Suprapubic skin (tissue), 4 donors: ENCODE data around the gene MID2.

Experiments used
- CTCF ChIP-seq, 2 donors: fragments of 200-600 bp in 1 of 2; fragments of 450-650 bp in 1 of 2; sonication (generic) in 1 of 2; IDR thresholded peaks; one replicate each; pipeline ENCODE4 v1.5.1; 2016 to 2019; ENCODE audit warnings: antibody characterized with exemption in 2 of 2, mild to moderate bottlenecking in 1 of 2, moderate library complexity in 1 of 2
- EP300 ChIP-seq: sonication (generic); formaldehyde crosslinking; IDR thresholded peaks from one replicate; pipeline ENCODE4 v1.6.1; 2017; ENCODE audit warnings: antibody characterized with exemption
- POLR2A ChIP-seq, 2 donors: fragments of 450-650 bp; IDR thresholded peaks; one replicate each; pipeline ENCODE4 v1.6.1; 2017; ENCODE audit warnings: antibody characterized with exemption in 2 of 2, mild to moderate bottlenecking in 2 of 2, moderate library complexity in 2 of 2
- POLR2AphosphoS5 ChIP-seq, 3 donors: sonication (generic); formaldehyde crosslinking; IDR thresholded peaks; one replicate each; pipeline ENCODE4 v1.6.1; 2017; ENCODE audit warnings: antibody characterized with exemption in 3 of 3

- TF ChIP-seq CTCF (IDR thresholded peaks at IDR 0.05): no peak
- TF ChIP-seq POLR2AphosphoS5 (IDR thresholded peaks at IDR 0.05): no peak
- TF ChIP-seq POLR2A (IDR thresholded peaks at IDR 0.05): no peak
- no peak for TF ChIP-seq EP300
Observed at GRCh38 chrX:107848591-107848990, 22.9 kb downstream of the MID2 start.
